Femur (tissue), 1 donor: ENCODE results near the gene DPYSL5.
A peak's percentile ranks its signal among the peaks of the same experiment; 100 is the strongest.

ENCODE experiments used
- DNase-seq: peaks from one replicate; pipeline ENCODE4 v3.0.0-alpha.2; 2017

DPYSL5 gene

GRCh38 chr2:26933431-26934334 lies 85.8 kb downstream of the DPYSL5 start:
- DNase-seq = no peak

DNA sequence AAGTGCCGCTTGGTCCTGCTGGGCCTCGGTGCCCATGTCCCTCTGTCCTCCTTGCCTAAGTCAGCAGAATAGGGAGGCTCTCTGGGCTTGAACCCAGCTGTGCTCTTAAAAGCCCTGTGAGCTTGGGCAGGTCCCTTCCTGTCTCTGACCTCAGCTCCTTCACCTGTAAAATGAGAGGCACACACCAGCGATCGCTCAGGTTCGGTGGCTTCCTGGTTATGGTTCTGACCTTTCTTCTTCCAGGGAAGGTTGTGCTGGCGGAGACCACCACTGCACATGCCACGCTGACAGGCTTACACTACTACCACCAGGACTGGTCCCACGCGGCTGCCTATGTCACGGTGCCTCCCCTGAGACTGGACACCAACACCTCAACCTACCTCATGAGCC lies 86.4 kb downstream of the DPYSL5 start:
- DNase-seq = no peak

DNA sequence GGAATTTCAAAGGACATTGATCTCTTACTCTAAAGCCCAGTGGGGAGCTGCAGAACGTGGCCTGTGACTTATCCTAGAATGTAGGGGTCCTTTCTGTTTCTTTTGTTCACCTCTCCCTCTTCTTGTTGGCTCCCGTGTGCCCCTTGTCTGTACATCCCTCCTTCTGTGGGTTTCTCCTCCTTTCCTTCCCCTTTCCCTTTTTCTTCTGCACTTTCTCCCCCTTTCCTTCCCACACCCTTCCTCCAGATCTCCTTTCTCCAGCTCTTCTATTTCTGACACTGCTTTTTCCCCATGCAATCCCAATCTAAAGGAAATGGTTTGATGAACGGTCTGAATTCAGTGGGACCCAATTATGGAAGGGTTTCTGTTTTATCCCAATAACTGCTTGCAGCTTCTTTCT lies 87.1 kb downstream of the DPYSL5 start:
- DNase-seq = no peak

DNA sequence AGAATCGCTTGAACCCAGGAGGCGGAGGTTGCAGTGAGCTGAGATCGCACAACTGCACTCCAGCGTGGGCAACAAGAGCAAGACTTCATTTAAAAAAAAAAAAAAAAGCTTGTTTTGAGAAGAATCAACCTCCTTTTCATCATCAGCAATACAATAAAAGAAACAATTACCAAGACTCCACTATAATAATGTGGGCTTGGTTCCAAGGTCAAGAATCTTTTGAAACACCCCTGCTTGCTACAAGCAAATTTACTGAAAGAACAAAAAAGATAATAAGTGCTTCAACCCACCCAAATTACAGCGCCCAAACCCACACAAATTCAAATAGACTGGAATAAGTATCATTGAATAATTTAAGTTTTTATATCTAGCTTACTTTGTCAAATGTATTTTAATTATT lies 88.9 kb downstream of the DPYSL5 start:
- DNase-seq = no peak

GRCh38 chr2:26938399-26939118 lies 90.6 kb downstream of the DPYSL5 start:
- DNase-seq = no peak

GRCh38 chr2:26940001-26940400 lies 92.1 kb downstream of the DPYSL5 start:
- DNase-seq = no peak

DNA sequence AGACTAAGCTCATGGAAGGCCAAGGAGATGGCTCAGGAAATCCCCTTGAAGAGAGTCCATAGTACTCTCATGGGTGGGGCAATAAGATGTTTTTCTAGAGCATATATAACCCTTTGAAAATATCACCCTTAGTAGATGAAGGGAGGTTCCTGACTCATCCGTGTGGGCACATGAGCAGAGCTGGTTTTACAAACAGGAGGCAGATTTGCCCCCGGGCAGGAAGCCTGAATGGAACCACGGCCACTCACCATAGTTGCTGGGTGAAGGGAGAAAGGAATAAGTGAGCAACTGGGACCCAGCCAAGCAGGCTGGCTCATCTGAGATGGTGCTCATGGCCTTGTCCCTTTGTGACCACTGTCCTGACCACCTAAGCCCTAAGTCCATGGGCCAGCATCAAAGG lies 93.6 kb downstream of the DPYSL5 start:
- DNase-seq = no peak

GRCh38 chr2:26942543-26943295 lies 94.8 kb downstream of the DPYSL5 start:
- DNase-seq = peak; percentile 68

GRCh38 chr2:26945991-26946750 lies 98.2 kb downstream of the DPYSL5 start:
- DNase-seq = no peak

DNA sequence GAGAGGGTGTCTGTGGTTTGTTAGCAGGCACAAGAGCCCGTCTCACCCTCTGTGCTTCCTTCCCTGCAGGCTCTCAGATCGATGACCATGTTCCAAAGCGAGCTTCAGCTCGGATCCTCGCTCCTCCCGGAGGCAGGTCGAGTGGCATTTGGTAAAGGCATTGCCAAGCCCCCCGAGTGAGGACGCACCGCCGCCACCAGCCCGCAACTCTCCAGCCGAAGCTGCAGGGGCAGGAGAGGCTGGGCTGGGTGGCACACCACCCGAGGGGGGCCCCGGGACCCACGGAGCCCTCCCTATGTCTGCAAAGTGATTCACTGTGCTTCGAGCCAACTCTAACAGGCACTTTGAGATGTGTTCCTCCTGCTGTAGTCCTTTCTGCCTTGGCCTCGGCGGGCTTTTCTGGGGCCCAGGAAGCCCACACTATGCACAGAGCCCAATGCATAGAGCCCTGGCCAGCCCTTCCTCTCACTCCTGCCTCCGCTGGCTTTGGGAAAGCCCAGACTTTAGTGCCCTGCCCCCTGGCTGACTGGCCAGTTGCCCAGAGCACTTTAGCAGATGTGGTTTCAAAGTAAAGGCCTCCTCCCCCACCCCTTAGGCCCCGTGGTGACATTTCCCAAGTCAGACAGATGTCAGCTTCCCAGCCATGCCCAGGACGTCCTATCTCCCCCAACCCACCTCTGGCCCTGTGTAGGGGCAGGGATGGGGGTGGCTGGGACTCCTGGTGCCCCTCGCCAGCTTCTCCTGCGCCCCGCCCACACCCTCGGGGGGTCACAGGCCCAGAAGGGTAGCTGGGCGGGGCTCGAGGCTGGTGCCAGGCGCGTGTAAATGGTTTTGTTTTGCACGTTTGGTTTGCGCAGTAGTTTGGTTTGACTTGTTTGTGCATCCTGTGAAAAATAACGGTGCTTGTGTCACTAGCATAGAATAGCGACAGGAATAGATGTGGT lies 99.2 kb downstream of the DPYSL5 start:
- DNase-seq = peak; percentile 81

DNA sequence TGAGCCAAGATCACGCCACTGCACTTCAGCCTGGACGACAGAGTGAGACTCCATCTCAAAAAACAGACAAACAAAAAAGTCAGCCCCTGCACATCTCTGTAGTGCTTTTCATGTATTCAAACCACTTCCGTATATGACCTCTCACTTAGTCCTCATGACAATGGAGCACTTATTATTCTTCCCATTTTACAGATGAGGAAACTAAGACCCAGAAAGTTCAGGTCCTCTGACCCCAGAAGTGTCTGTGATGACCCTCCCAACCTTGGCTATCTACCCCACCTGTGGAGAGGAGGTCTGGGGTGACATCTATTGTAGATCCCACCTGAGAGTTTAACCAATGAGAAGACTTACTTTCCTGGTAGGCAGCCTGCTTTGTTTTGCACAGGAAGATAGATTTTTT lies 100.9 kb downstream of the DPYSL5 start:
- DNase-seq = no peak

GRCh38 chr2:26950246-26950645 lies 102.3 kb downstream of the DPYSL5 start:
- no peak for DNase-seq

DNA sequence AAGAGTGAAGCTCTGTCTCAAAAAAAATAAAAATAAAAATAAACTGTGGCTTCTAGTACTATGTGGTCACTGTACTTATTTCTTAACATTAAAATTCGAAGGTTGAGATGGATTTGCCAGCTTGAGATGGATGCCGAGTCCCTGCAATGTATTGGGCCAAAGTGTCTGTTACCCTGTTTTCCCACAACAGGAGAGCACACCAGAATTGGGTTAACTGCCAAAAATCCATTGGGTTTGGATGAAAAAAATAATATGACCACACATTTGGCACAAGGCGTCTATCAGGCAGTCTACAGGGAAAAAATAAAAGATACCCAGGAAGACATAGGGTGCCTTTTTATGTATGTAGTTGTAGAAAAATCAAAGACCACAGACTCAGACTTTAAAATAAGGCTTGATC lies 103.3 kb downstream of the DPYSL5 start:
- DNase-seq = no peak

DNA sequence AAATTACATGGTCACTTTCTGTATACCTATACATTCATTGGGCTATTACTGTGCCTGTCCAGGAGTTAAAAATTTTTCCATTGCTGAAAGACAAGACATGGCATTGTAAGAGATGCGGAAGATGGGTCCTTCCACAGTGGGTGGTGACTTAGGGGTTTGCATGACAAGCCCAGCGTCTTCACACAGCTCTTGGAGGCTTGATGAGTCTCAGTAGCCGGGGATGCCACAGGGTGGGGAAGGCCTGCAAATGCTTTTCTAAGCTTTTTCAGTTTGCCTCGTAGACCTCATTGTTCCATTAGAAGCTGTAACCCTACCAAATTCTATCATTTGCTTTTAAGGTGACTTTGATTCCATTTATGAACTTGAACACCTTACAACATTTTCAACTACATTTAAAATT lies 104.4 kb downstream of the DPYSL5 start:
- DNase-seq = no peak

- no peak for DNase-seq
Observed at GRCh38 chr2:26954135-26954534, 106.2 kb downstream of the DPYSL5 start.

DNA sequence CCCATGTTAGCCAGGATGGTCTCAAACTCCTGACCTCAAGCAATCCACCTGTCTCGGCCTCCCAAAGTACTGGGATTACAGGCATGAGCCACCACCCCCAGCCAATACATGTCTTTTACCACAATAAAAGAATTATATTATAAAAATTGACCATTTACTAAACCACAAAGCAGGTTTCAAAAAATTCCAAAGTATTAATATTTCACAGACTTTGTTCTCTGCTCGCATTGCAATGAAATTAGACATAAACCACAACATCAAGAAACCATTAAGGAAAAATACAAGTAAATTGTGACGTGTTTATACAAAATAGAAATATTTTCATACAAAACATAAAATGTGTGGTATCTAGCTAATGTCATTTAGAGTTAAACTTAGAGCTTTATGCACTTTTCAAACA lies 109.1 kb downstream of the DPYSL5 start:
- DNase-seq = no peak

DNA sequence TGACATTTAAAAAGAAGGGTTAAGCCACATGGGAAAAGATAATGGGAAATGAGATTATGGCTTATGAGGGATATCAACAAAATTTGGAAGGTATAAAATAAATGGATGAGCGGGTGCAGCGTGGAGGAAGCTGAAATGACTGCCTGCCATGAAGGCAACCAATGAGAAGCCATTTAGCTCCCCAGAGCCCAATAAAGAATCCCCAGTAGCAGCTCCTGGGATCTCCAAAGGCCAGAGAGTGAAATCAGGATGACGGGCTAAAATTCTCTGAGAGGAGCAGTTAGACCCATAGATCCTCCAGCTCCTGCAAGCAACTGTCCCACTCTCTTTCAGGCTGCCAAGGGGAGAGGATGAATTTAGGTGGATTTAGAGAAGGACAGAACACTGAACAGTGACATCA lies 109.6 kb downstream of the DPYSL5 start:
- no peak for DNase-seq

DNA sequence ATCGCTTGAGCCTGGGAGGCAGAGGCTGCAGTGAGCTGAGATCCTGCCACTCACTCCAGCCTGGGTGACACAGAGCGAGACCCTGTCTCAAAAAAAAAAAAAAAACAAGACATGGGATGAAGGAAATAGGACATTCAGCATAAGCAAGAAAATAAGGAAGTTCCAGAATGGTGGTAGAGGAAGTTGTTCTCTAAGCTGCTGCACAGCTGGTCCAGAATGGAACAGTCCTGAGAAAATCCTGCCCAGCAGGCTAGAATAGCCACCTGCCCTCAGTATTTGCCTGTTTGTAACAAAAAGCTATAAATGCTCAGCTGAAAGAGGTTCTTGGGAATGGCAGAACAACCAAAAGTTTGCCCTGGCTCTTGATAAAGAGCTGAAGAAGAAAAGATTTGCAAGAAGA lies 111.4 kb downstream of the DPYSL5 start:
- no peak for DNase-seq

GRCh38 chr2:26964446-26965130 lies 116.7 kb downstream of the DPYSL5 start:
- no peak for DNase-seq

GRCh38 chr2:26968001-26968400 lies 120.1 kb downstream of the DPYSL5 start:
- no peak for DNase-seq
